Stimulated activated CD8-positive, alpha-beta memory T cell treated with anti-CD3 and anti-CD28 coated beads, Interleukin-12 subunit alpha, Interleukin-12 subunit beta, amount 100 ng/mL, for 4 hours (primary cell): ENCODE measurements around the gene KRTAP10-3.

ENCODE experiments used
- DNase-seq: peaks from one replicate; pipeline ENCODE4 v3.0.0-alpha.2; 2020; ENCODE audit warnings: low read depth

Gene KRTAP10-3

DNA sequence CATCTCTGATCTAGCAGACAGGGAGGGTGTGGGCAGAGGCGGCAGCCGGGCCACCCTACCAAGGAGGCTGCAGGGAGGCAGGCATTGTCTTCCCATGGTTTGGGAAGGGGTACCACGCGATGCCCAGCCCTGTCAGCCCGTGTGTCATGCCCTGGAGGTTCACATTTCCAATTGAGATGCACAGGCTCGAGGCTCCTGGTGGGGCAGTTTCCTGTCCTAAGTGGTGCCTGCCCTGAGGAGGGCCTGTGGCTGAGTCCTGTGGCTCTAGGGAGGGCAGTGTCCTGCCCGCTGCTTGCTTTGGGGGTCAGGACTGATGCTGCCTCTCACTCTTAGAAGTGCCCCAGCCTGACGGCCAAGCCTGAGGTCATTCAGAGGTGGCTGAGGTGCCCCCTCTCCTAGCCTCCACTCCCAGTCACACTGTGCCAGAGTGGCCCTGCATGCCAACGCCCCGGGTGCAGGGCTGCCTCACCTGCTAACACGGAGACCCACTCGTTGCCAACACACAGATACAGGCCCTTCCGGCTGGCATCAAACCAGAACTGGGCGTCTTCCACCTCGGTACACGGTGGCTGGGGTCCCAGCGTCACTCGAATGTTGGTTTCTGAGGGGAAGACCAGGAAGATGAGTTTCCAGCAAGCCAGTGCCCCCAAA, 30.5 kb downstream of the KRTAP10-3 start:
- no peak for DNase-seq

DNA sequence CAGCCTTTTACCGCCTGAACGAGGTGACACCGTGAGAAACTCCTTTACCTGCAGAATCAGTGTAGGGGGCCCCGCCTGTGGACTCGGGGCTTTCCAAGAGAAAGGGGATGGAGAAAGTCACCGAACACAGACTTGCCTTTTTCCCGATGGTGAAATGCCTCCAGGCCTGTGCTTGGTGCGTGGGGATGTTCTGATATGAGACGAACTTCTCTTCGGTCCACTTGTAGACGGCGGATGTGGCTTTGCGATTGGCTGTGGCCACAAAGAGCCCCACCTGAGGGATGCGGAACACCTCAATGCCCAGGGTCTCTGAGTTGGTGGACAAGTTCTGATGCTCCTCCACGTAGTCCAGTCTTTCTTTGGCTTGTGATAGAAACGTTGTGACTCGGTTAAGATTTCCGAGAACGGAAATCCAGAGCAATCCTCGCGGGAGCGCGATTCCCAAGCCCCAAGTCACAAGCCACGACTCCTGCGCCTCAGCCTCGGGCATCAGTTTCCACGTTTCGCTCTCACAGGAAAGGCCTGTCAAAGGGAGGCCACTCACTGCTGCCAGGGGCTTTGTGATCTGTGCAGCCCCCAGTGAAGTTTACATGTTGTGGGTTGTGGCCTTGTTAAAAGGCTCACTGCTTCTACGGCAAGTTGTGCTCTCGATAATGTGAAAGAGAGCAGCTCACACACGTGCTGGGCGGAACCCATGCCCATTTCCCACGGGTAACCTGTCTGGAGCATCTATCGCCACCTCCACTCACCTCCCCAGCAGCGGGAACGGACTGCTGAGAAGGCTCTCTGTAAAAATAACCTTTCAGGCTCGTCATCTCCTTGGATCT, 31.2 kb downstream of the KRTAP10-3 start:
- no peak for DNase-seq

DNA sequence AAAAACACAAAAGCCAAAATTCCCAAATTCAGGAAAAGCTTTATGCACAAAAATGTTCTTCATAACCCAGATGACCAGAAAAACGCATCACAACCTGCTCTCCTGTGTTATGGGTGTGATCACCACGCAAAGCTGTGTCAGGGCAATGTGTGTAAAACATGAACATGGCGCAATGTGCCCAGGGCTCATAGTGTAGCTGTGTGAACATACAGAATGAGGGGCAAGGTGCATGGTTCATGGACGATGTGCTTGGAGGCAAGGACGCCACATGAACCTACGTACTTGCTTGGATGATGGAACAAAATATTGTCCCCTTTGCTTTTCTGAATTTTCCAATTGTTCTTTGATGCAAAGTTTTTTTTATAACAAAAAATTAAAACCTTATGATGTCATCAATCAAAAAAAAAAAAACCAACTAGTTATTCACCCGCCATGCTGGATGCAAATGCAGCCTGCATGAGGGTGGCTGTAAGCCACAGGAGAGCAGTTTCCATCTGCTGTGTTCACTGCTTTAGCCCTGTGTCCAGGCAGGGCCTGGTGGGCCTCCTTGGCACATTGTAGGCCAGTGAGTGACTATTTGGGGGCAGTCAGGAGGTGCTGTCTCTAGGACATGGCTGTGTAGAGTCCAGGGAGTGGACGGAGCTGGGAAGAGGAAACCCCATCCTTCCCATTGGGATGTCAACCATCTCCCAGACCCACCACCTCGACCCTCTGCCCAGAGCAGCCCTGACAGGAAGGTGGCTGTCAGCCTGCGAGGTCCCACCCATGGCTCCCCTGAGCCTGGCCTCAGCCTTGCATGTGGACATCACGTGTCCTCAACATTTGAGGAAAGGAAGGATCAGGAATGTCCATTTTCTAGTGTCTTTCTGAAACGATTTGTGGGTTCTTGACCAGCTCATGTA, 32.2 kb downstream of the KRTAP10-3 start:
- no peak for DNase-seq

DNA sequence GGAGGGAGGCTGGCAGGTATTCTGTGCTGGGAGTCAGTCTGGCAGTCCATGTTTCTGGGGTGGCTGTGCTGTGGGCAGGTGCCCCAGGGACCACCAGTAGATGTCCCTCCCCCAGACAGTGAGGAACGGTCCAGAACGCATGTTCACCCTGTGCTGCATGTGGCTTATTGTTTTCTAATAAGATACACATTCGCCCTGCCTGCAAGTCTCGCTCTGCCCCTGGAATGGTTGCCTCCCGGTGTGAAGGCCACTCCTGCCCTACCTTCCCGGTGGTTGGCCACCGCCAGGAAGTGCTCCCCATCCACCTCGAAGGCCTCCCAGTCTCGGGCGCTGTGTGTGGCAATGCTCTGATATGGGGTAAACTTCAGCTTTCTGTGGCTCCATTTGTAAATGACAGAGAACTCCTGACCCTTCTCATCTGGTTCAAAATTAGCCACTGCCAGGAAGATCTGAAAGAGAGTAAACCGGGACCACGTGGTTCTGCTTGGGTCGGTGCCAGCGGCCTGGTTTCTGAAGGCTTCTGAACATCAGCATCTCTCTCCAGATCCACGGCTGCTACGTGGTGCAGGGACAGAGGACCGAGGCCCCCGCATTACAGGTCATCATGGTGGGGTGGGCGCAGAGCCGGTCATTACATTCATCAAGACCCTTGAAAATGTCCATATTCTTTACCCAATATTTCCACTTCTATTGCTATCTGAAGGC, 33.1 kb downstream of the KRTAP10-3 start:
- DNase-seq, result no peak

DNA sequence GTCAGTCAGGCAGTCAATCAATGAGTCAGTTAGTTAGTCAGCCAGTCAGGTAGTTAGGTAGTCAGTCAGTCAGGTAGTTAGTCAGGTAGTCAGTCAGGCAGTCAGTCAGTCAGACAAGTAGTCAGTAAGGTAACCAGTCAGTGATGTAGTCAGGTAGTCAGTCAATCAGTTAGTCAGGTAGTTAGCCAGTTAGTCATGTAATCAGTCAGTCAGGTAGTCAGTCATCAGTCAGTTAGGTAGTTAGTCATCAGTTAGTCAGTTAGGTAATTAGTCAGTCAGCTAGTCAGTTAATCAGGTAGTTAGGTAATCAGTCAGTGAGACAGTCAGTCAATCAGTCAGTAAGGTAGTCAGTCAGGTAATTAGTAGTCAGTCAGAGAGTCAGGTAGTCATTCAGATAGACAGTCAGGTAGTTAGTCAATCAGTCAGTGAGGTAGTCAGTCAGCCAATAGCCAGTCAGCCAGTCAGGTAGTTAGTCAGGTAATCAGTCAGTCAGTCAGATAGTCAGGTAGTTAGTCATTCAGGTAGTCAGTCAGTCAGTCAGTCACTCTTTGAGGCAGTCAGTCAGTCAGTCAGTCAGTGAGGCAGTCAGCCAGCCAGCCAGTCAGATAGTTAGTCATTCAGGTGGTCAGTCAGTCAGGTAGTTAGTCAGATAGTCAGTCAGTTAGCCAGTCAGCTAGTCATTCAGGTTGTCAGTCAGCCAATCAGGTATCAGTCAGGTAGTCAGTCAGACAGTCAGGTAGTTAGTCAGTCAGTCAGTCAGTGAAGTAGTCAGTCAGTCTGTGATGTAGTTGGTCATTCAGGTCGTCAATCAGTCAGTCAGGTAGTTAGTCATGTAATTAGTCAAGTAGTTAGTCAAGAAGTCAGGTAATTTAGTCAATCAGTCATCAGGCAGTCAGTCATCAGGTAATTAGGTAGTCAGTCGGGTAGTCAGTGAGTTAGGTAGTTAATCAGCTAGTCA, 33.9 kb downstream of the KRTAP10-3 start:
- no peak for DNase-seq

DNA sequence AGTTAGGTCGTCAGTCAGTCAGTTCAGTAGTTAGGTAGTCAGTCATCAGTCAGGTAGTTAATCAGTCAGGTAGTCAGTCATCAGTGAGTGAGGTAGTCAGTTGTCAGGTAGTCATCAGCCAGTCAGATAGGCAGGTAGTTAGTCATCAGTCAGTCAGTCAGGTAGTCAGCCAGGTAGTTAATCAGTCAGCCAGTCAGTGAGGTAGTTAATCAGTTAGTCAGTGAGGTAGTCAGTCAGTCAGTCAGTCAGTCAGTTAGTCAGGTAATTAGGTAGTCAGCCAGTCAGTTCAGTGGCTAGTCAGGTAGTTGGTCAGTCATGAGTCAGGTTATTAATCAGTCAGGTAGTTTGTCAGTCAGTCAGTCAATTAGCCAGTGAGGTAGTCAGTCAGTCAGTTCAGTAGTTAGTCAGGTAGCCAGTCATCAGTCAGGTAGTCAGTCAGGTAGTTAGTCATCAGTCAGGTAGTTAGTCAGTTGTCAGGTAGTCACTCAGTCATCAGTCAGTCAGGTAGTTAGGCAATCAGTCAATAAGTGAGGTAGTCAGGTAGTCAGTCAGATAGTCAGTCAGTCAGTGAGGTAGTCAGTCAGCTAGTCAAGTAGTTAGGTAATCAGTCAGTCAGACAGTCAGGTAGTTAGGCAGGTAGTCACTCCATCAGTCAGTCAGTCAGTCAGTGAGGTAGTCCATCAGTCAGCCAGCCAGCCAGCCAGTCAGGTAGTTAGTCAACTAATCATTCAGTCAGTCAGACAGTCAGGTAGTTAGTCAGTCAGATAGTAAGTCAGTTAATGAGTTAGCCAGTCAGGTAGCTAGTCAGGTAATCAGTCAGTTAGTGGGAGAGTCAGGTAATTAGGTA, 34.8 kb downstream of the KRTAP10-3 start:
- no peak for DNase-seq

DNA sequence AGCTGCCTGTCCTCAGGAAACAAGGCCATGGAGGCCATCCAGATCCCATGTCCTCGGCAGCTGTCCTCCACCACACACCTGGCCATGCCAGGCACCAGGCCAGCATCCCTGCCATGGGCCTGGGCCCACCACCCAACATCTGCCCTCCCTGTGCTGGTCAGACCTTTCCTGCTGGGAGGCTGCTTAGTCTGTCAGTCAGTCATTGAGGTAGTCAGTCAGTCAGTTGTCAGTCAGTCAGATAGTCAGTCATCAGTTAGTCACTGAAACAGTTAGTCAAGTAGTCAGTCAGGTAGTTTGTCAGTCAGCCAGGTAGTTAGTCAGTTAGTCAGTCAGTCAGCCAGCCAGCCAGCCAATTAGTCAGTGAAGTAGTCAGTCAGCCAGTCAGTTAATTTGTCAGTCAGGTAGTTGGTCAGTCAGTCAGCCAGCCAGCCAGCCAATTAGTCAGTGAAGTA, 35.8 kb downstream of the KRTAP10-3 start:
- DNase-seq, result no peak

DNA sequence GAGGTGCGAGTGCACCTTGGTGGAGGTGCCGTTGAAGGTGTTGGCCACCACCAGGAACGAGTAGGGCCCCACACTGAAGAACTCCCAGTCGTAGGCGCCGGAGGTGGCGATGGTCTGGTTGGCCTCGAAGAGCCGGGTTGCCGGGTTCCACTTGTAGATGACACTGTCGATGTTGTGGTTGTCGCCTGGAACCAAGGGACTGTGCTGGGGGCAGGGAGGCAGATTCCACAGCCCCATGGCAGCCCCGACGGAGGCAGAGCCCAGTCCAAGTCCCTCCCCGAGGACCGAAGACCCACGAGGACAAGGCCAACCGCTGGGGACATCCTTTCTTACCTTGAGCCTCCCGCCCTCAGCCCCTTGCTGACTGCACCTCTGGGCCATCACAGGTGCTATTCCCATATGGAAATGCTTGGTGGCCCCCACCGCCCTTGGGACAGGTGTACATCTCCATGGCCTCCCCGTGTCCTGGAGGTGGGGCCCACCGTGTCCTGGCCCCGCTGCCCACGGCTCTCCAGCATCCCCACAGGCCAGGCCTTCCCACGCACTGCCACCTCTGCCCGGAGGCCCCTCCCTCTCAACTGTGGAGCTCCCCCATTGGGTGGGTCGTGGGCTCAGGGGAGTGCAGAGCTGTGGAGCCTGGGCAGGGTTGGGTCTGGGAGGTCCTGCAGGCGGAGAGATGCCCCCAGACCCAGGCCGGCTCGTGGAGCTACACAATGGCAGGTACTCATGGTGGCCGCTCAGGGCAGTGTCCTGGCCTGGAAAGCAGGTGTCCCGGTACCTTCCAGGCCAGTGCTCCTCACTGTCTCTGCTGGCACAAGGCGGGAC, 36.5 kb downstream of the KRTAP10-3 start:
- no peak for DNase-seq

DNA sequence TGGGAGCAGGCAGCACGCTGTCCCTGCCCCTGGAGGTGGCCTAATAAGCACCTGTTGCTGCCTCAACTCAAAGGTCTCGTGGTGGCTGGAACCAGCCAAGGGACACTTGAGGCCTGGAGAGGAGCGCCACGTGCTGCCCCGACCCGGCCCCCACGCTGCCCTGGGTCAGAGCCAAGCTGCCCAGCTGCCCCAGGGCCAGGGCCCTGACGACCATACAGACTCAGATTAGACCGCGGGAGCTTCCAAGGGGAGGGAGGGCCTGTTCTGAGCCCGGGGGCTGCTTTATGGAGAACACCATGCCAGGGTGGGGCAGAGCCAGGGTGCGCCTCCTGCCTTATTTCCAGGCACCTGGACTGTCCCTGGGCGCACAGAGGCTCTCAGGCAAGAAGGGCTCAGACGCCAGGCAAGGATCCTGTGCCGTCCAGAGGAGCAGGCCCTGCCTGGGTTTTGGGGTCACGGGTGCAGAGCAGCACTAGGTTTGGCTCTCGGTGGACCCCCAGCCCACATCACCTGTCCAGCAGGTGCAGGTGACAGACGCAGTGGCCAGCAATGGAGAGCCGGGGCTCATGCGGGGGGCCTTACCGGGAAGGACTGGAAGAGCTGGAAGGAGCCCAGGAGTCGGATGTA, 37.2 kb downstream of the KRTAP10-3 start:
- no peak for DNase-seq

DNA sequence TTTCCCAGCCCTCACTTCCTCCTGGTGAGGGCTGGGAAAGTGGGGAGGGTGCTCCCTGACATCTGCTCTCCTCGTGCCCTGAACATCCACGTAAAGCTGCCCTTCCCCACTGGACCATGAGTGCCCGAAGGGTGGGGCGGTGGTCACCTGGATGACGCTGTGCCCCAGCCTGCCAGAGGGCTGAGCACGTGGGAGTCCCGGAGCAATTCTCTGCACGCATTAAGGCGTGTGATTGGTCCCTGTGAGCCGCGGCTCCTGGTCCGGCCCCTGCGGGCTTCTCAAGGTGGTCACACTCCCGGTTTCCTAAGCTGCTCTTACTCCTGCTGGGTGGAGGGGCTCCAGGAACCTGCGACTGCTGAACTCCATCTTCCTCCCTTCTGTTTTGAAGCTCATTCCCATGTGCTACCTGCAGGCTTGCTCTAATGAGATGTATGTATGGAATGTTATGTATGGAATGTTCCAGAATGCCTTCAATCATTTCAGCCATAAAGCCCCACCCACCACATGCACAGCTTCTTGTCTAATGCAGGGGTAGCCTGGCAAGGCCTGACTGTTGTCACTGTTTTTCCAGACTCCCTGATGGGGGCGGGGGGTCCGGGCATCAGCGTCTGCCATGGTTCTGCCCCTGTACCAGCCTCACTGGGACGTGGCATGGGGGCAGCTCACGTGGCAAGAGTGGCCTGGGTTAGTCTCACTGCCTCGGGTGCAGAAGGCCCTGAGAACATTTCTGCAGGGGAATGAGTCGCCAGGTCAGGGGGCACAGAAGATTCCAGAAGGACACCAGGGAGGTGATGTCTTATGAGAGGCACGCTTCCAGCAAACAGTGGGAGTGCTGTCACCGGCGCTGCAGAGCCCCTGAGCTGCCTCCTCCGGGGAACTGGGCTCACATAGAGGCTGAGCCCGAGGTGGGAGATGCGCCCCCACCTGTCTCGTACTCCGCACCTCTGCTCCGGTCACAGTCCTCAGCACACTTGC, 38.0 kb downstream of the KRTAP10-3 start:
- DNase-seq, result no peak

DNA sequence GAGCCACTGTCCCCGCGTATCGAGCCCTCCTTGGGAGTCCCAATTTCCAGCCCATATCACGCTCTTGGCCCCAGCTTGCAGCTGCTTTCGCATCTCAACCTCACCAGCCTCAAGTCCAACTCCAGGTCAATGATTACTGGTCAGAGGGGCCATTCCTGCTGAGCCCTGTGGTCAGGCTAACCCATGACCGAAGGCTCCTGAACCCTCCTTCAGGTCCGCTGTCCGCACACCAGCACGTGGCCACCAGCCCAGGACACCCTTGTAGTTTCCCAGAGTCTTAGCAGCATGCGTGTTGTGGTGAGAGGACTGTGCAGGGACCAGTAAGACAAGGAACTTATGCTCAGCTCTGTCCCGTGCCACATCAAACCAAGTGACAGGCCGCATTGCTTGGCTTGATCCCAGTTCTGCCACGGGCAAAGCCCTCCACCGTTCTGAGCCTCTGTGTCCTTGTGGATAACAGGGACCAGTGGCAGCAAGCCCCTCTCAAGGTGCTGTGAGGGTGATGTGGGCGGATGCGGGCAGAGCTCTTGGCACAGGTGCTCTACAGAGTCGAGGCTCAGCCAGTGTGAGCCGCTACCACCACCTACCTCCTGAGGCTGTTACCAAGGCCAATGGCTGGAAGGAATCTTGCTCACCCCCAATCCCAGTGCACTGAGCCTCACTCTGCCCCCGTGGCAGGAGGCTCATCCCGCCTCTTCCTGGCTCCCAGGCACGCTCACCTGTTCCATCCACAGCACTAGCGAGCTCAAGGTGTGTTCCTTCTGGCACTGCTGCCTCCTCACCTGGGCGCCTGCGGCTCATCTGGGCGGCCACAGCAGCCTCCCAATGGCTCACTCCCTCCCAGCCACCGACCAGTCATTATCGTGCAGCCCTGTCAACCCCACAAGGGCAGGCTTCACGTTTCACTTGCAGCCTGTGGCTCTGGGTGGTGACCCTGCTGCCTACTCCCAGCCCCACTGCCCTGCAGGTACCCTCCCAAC, 39.0 kb downstream of the KRTAP10-3 start:
- DNase-seq, result no peak

DNA sequence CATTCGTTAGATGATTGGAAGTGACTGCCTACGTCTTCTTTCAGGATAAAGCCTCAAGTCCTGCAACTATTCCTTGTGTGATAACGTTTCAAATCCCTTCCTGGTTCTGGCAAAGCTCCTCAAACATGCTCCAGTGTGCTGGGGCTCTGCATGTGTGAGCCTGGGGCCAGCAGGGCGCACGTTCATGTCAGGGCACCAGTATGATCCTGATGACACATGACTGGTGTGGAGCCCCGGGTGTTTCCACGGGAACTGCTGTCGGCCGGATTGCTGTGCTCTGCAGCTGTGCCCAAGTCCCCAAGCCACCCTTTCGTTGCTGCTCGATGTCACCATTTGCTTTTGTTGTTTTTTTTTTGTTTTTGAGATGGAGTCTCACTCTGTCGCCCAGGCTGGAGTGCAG, 39.9 kb downstream of the KRTAP10-3 start:
- DNase-seq, result no peak

DNA sequence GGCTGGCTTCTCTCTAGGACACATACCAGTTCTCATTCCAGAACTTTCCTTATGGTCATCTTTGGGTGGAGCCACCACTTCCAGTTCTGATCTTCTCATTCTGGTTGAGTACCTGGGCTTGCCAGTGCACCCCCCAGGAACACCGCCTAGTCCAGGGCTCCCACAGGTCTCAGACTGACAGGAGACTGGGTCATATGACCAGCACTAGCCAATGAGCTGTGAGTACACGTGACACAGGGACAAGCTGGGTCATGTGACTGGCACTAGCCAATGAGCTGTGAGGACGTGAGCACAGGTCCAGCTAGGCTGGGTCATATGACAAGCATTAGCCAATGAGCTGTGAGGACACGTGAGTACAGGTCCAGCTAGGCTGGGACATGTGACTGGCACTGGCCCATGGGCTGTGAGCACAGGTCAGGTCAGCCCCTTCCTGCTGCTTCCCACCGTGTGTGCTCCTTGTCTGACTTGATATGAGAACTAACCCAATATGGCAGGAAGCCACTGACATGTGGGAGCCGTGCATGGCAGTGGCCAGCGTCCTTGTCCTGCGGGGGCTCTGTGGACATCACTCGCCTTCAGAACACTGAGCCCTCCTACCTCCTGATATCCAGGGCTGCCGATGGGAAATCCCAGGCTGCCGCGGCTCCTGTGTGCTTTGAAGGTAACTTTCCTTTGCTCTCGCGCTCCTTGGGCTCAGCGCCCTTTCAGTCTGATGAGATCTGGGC, 41.3 kb downstream of the KRTAP10-3 start:
- no peak for DNase-seq

DNA sequence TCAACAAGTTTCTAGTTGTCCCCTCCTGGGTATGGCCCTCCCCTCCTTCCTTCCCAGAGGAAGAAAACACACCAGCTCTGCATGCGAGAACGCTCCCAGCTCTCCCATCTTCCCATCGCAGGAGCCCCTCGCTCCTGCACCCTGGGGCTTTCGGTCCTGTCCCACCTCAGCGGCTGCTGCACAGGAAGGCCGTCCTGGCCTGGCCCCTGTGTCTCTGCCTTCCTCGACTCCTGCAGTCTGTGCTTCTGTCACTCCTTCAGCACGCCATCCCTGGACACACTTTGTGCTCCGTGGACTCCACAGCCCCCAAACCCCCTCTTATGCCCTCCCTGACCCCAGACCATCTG, 41.8 kb downstream of the KRTAP10-3 start:
- no peak for DNase-seq

DNA sequence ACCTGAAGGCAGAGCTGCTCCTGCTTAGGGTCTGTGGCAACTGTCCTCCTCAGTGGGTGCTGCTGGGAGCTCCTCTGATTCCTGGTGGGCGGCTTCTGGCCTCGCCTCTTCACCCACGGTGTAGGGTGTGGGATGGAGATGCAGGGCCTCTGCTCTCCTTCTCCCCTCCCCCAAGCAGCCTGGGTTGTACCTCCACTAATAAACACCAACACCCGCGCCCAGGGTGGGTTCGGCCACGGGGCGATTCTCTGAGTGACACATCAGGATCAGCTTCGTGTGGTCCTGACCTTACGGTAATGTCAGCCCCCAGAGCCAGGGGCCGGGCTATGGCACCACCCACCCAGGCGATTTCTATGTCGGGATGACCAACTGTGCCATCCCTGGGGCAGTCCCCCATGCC, 42.3 kb downstream of the KRTAP10-3 start:
- DNase-seq, result no peak
